ENCODE measurements around the gene ECHDC3.

Gene ECHDC3

GRCh38 chr10:11776080-11776479, 33.9 kb downstream of the ECHDC3 start:
- H3K4me2 ChIP-seq (ENCODE audit: low read length): no peak overlapping the region
- no peaks in the 10 kb centered on the region for H3K79me2 ChIP-seq (ENCODE audit: control insufficient read depth, low read length)
- TF ChIP-seq CTCF (IDR thresholded peaks at IDR 0.05; ENCODE audit: low read depth, low read length, poor library complexity, severe bottlenecking): no peak
- no peak for TF ChIP-seq EZH2phosphoT487 (IDR thresholded peaks at IDR 0.05; ENCODE audit: borderline replicate concordance, low read length)
- no peaks in the 10 kb centered on the region for H3K9me3 ChIP-seq (ENCODE audit: control insufficient read depth, insufficient read depth, low read length)
- H3K4me3 ChIP-seq (ENCODE audit: low read length): no peak overlapping the region
- no peaks in the 10 kb centered on the region for H3F3A ChIP-seq (ENCODE audit: control insufficient read depth, insufficient read depth)
- no peaks in the 10 kb centered on the region for H3K9me2 ChIP-seq (replicated peaks; ENCODE audit: control insufficient read depth, low read length)
- peaks cover 8% of the 10 kb centered on the region for H3K27me3 ChIP-seq (ENCODE audit: control insufficient read depth, low read length)
- H3K4me1 ChIP-seq (ENCODE audit: control insufficient read depth, low read length): no peaks in the 10 kb centered on the region
- H3K36me3 ChIP-seq (ENCODE audit: control insufficient read depth, low read length): no peaks in the 10 kb centered on the region
- H4K20me1 ChIP-seq (ENCODE audit: control insufficient read depth, insufficient read depth, low read depth, low read length): no peaks in the 10 kb centered on the region
- H3K27ac ChIP-seq (ENCODE audit: low read depth, low read length): no peak overlapping the region

- H3K27ac ChIP-seq (ENCODE audit: low read depth, low read length): no peak overlapping the region
- no peak overlapping the region for H3K4me3 ChIP-seq (ENCODE audit: low read length)
- H3K4me1 ChIP-seq (ENCODE audit: control insufficient read depth, low read length): no peaks in the 10 kb centered on the region
- no peak for TF ChIP-seq EZH2phosphoT487 (IDR thresholded peaks at IDR 0.05; ENCODE audit: borderline replicate concordance, low read length)
- no peak for TF ChIP-seq CTCF (IDR thresholded peaks at IDR 0.05; ENCODE audit: low read depth, low read length, poor library complexity, severe bottlenecking)
- no peak overlapping the region for H3K4me2 ChIP-seq (ENCODE audit: low read length)
- H3K79me2 ChIP-seq (ENCODE audit: control insufficient read depth, low read length): no peaks in the 10 kb centered on the region
- no peaks in the 10 kb centered on the region for H3K9me2 ChIP-seq (replicated peaks; ENCODE audit: control insufficient read depth, low read length)
- H3K27me3 ChIP-seq (ENCODE audit: control insufficient read depth, low read length): peaks cover 7% of the 10 kb centered on the region
- H3K36me3 ChIP-seq (ENCODE audit: control insufficient read depth, low read length): no peaks in the 10 kb centered on the region
- H4K20me1 ChIP-seq (ENCODE audit: control insufficient read depth, insufficient read depth, low read depth, low read length): no peaks in the 10 kb centered on the region
- no peaks in the 10 kb centered on the region for H3F3A ChIP-seq (ENCODE audit: control insufficient read depth, insufficient read depth)
- no peaks in the 10 kb centered on the region for H3K9me3 ChIP-seq (ENCODE audit: control insufficient read depth, insufficient read depth, low read length)
Measured at GRCh38 chr10:11781114-11781513, 38.9 kb downstream of the ECHDC3 start.

- no peak overlapping the region for H3K4me2 ChIP-seq (ENCODE audit: low read length)
- TF ChIP-seq EZH2phosphoT487 (IDR thresholded peaks at IDR 0.05; ENCODE audit: borderline replicate concordance, low read length) (no peak), CTCF (IDR thresholded peaks at IDR 0.05; ENCODE audit: low read depth, low read length, poor library complexity, severe bottlenecking) (peak; percentile 78)
- H3K9me2 ChIP-seq (replicated peaks; ENCODE audit: control insufficient read depth, low read length): no peaks in the 10 kb centered on the region
Measured at GRCh38 chr10:11782793-11783557, 40.8 kb downstream of the ECHDC3 start.

More at GRCh38 chr10:11782793-11783557, 40.8 kb downstream of the ECHDC3 start:
- Histone ChIP-seq H4K20me1 (ENCODE audit: control insufficient read depth, insufficient read depth, low read depth, low read length) (no peaks in the 10 kb centered on the region), H3K27me3 (ENCODE audit: control insufficient read depth, low read length) (peaks cover 7% of the 10 kb centered on the region), H3K36me3 (ENCODE audit: control insufficient read depth, low read length) (no peaks in the 10 kb centered on the region), H3K4me3 (ENCODE audit: low read length) (no peak overlapping the region), H3K79me2 (ENCODE audit: control insufficient read depth, low read length) (no peaks in the 10 kb centered on the region), H3K27ac (ENCODE audit: low read depth, low read length) (no peak overlapping the region), H3K9me3 (ENCODE audit: control insufficient read depth, insufficient read depth, low read length) (no peaks in the 10 kb centered on the region), H3K4me1 (ENCODE audit: control insufficient read depth, low read length) (no peaks in the 10 kb centered on the region), H3F3A (ENCODE audit: control insufficient read depth, insufficient read depth) (no peaks in the 10 kb centered on the region)
